GM18867 (cell line): ENCODE data around the gene MIDN.
A peak's percentile ranks its signal among the peaks of the same experiment; 100 is the strongest.

ENCODE experiments used
- ATAC-seq: cut with Tn5 transposase; IDR thresholded peaks from one replicate; pipeline ENCODE4 v1.9.1; 2021; ENCODE audit warnings: mild to moderate bottlenecking, moderate library complexity; ENCODE audit not compliant: unreplicated experiment

Gene MIDN

GRCh38 chr19:1257475-1258162, 9.2 kb downstream of the MIDN start:
- no peak for ATAC-seq

- no peak for ATAC-seq
Observed at GRCh38 chr19:1258163-1258492, 9.7 kb downstream of the MIDN start.

- no peak for ATAC-seq
Observed at GRCh38 chr19:1258707-1259205, 10.4 kb downstream of the MIDN start.

GRCh38 chr19:1259206-1259875, 11.0 kb downstream of the MIDN start:
- ATAC-seq: peak; percentile 32

DNA sequence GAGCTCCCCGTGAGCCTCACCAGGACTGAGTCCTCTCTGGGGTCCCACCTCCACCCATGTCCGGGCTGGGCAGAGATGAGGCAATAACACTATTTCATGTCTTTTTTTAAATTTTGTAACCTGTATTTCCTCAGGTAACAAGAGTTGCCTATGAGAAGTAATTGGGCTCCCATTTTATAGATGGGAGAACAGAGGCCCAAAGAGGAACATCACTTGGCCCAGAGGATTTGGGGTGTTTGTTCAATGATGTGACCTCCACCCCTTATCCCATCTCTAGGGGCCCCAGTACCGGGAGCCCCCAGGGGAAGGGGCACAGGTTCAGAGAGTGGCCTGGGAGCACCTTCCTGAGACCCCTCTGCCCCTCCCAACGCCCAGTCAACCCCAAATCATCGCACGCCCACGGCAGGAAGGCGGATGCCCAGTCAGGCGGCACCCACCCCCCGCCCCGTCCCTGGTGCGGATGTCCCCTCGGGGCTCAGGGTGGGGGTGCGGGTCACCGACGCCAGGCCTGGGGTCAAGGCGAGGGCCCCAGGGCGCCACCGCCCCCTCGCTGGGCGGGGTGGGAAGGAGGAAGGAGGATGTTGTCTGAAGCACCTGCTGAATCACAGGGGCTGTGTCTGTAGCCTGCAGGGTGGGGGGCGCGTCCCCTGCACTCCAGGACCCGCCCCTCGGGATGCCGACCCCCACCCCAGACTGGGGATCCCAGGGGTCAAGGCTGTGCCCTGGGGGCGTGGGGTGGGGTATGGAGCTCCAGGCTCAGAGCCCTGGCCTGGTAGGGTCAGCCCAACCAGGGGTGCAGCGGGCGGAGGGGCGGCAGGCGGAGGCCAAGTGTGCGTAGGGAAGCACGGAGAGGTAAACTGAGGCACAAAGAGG, 11.7 kb downstream of the MIDN start:
- peak; percentile 6 for ATAC-seq

- peak; percentile 59 for ATAC-seq
Observed at GRCh38 chr19:1260749-1261537, 12.6 kb downstream of the MIDN start.

DNA sequence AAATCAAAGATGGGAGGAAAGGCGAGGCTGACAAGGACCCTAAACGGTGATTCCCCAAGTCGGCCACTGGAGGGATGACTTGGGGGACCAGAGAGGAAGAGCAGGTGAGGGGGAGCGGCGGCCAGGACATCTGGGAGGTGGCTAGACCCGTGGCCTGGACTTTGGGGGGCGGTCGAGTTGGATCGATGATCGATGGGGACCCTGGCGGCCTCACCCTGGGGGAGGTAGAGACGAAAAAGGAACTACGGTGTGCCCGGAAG, 13.1 kb downstream of the MIDN start:
- no peak for ATAC-seq

DNA sequence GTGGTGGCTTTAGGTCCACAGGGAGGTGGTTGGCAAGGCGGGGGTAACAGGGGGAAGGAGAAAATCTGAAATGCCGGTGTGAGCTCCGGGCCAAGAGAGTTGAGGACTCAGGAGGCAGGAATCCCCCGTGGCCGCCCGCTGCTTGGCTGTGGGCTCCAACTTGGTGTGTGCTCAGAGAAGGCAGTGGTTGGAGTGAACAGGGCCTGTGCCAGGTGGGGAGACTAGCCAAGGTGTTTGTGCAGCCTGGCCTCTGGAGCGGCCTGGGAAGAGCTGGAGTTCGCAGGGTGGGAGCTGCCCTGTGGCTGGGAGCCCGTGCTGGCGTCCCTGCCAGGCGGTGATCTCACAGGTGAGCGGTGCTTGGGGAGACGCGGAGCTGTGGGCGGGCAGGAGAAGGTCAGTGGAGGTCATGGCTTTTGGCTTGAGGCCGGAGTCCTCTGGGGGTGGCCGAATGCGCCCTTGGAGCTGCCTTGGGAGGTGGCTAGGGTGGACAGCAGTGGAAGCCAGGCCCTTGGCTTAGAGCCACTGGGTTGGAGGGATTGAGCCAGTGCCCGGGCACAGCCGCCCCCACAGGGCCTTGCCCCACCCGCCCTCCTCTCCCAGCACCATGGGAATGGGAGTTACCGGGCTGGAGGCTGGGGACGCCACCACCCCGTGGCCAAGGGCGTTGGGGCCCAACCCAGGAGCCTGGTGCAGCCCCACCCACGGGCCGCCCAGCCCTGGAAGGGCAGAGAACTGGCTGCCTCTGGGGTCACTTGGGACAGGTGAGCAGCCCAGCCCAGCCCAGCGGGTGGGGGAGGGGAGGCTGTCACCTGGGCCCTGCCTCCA, 13.6 kb downstream of the MIDN start:
- no peak for ATAC-seq

GRCh38 chr19:1262623-1263123, 14.3 kb downstream of the MIDN start:
- ATAC-seq: no peak

- ATAC-seq: no peak
Observed at GRCh38 chr19:1263188-1263587, 14.8 kb downstream of the MIDN start.

GRCh38 chr19:1264801-1265614, 16.6 kb downstream of the MIDN start:
- no peak for ATAC-seq

DNA sequence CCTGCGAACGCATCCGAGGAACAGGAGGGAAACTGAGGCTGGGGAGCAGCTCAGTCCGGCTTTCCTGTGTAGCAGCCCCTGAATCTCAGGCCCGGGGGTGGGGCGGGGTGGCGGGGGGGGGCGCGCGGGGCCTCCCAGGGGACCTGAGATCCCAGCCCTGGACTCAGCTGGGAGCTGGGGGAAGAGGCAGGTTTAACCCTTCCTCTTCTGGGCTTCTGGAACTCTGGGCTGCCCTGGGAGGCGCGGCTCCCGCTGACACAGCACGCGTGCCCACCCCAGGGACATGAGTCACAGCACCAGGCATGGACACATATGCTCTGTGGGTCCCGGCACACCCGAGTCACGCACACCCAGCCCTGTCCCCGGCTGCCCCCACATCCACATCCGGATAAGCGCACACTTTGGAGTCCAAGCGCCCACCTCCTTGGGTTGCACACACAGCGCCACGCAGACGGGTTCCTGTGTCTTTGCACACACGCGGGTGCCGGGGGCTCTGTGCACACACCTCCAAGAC, 17.3 kb downstream of the MIDN start:
- no peak for ATAC-seq

- peak; percentile 34 for ATAC-seq
Observed at GRCh38 chr19:1266129-1266915, 17.9 kb downstream of the MIDN start.

- peak; percentile 20 for ATAC-seq
Observed at GRCh38 chr19:1266916-1267476, 18.6 kb downstream of the MIDN start.

DNA sequence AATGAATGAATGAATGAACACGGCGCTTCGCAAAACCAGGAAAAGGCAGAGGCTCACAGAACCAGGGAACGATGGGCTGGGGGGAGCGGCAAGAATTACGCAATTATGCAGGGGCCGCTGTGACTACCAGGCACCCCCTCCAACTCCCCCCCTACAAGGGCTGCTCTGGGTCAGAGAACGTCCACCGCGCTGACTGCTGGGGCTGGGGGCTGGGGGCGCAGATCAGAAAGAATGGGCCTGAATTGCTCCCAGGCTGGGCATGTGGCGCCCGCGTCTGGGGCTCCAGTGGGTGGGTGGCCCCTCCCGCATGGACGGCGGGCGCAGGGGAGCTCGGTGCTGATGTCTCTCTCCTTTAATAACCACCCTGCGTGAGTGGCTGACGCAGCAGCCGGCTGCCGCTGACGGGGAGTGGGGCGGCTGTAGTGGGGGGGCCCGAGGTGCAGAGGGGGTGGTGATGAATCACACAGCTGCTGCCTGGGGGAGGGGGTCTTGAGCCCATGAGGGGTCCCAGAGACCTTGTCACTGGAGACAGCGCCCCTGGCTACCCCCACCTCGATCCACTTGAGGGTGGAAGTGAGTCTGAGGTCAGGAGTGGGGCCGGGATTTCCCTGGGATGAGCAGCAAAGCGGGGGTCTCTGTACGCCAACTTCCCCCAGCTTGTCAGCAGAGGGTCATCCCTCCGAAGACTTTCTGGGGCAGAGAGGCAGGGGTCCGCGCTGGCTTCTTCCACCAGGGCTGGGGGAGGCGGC, 19.3 kb downstream of the MIDN start:
- no peak for ATAC-seq

DNA sequence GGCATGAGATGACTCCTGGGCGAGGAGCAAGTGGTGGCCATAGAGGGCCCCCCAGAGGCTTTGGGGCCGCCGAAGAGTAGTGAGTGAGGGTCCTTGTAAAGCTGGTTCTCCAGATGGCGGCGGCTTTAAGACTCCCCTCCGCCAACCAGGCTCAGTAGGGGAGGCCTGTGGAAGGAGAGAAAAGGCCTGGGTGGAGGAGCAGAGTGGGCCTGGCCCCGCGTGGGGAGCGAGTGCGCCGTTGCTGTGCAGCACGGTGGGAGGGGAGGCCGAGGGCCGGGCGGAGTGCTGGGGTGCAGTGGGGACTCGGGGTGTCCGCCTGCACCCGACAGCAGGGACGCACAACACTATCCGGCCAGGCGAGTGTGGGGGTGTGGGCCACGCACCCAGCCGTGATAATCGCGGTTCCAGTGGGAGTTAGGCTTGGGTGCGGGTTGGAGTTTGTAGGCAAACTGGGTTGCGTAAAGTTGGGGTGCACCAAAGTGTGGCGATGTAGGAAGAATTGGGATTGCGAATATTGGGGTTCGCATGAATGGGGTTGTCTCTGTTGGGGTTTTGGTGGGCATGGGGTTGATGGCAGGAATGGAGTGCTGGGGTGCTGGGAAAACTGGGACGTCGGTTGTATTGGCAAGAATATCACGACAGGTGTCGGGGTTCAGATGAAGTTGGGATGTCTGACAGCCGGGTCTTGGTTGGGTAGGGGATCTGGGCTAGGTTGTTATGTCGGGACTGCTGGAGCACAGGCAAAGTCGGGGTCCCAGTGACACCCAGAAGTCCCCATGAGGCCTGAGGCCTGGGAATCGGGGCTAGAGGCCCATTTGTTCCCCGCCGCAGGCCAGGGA, 20.1 kb downstream of the MIDN start:
- no peak for ATAC-seq
